ENCODE results near the gene PPP1R7.
"Not testable (repeated sequence)": the region's sequence is repeated elsewhere in the genome, so short reads cannot be mapped to it uniquely, and the experiment has no call there.

The PPP1R7 gene

GRCh38 chr2:241194811-241195210, 44.5 kb downstream of the PPP1R7 start:
- TF ChIP-seq MAX (IDR thresholded peaks at IDR 0.05; ENCODE audit: low read depth, low read length), result no peak
- TF ChIP-seq MYC (IDR thresholded peaks at IDR 0.05; ENCODE audit: low read depth, low read length), result no peak
- TF ChIP-seq POLR2A (IDR thresholded peaks at IDR 0.05; ENCODE audit: extremely low read depth, insufficient read length), result no peak
- no peak for TF ChIP-seq CTCF (IDR thresholded peaks at IDR 0.05; ENCODE audit: low read depth, low read length)
- H3K4me3 ChIP-seq (ENCODE audit: low read depth, low read length), result no peak overlapping the region
- DNase-seq (ENCODE audit: low read depth), result no peak

- TF ChIP-seq MYC (IDR thresholded peaks at IDR 0.05; ENCODE audit: low read depth, low read length) (no peak), CTCF (IDR thresholded peaks at IDR 0.05; ENCODE audit: low read depth, low read length) (no peak), POLR2A (IDR thresholded peaks at IDR 0.05; ENCODE audit: extremely low read depth, insufficient read length) (no peak), MAX (IDR thresholded peaks at IDR 0.05; ENCODE audit: low read depth, low read length) (no peak)
- H3K4me3 ChIP-seq (ENCODE audit: low read depth, low read length), result no peak overlapping the region
- DNase-seq (ENCODE audit: low read depth), result no peak
Observed at GRCh38 chr2:241195506-241196130, 45.4 kb downstream of the PPP1R7 start.

- not testable (repeated sequence) for DNase-seq (ENCODE audit: low read depth)
Observed at GRCh38 chr2:241197246-241197645, 47.0 kb downstream of the PPP1R7 start.

GRCh38 chr2:241197947-241198346, 47.7 kb downstream of the PPP1R7 start:
- H3K4me3 ChIP-seq (ENCODE audit: low read depth, low read length), result no peak overlapping the region
- DNase-seq (ENCODE audit: low read depth), result no peak
- TF ChIP-seq MYC (IDR thresholded peaks at IDR 0.05; ENCODE audit: low read depth, low read length), result no peak
- TF ChIP-seq MAX (IDR thresholded peaks at IDR 0.05; ENCODE audit: low read depth, low read length), result no peak
- TF ChIP-seq CTCF (IDR thresholded peaks at IDR 0.05; ENCODE audit: low read depth, low read length), result no peak
- TF ChIP-seq POLR2A (IDR thresholded peaks at IDR 0.05; ENCODE audit: extremely low read depth, insufficient read length), result no peak

More at GRCh38 chr2:241197246-241197645, 47.0 kb downstream of the PPP1R7 start:
- not testable (repeated sequence) for H3K4me3 ChIP-seq (ENCODE audit: low read depth, low read length)

- TF ChIP-seq MAX (IDR thresholded peaks at IDR 0.05; ENCODE audit: low read depth, low read length), result no peak
- no peak for TF ChIP-seq POLR2A (IDR thresholded peaks at IDR 0.05; ENCODE audit: extremely low read depth, insufficient read length)
- no peak for TF ChIP-seq MYC (IDR thresholded peaks at IDR 0.05; ENCODE audit: low read depth, low read length)
- TF ChIP-seq CTCF (IDR thresholded peaks at IDR 0.05; ENCODE audit: low read depth, low read length), result no peak
- no peak overlapping the region for H3K4me3 ChIP-seq (ENCODE audit: low read depth, low read length)
- no peak for DNase-seq (ENCODE audit: low read depth)
Observed at GRCh38 chr2:241198381-241199279, 48.4 kb downstream of the PPP1R7 start.

GRCh38 chr2:241199286-241199685, 49.0 kb downstream of the PPP1R7 start:
- TF ChIP-seq MYC (IDR thresholded peaks at IDR 0.05; ENCODE audit: low read depth, low read length), result no peak
- no peak for TF ChIP-seq MAX (IDR thresholded peaks at IDR 0.05; ENCODE audit: low read depth, low read length)
- no peak for DNase-seq (ENCODE audit: low read depth)
- H3K4me3 ChIP-seq (ENCODE audit: low read depth, low read length), result no peak overlapping the region

Data from NB4 (cell line).